Measurements from ENCODE around the gene CHST5. TPM values are rescaled to one million over a fixed set of nuclear protein-coding genes. Genes with fewer than 3 reads are reported as not detected.
A peak's percentile ranks its signal among the peaks of the same experiment; 100 is the strongest.

The CHST5 gene
- total and polyA plus RNA-seq, 9 of the 15 experiments (the other 6 are each of a cell fraction or from before 2014, with no cell fraction given) = 0.06 to 0.21 (median 0.14) TPM; not detected in 5

DNA sequence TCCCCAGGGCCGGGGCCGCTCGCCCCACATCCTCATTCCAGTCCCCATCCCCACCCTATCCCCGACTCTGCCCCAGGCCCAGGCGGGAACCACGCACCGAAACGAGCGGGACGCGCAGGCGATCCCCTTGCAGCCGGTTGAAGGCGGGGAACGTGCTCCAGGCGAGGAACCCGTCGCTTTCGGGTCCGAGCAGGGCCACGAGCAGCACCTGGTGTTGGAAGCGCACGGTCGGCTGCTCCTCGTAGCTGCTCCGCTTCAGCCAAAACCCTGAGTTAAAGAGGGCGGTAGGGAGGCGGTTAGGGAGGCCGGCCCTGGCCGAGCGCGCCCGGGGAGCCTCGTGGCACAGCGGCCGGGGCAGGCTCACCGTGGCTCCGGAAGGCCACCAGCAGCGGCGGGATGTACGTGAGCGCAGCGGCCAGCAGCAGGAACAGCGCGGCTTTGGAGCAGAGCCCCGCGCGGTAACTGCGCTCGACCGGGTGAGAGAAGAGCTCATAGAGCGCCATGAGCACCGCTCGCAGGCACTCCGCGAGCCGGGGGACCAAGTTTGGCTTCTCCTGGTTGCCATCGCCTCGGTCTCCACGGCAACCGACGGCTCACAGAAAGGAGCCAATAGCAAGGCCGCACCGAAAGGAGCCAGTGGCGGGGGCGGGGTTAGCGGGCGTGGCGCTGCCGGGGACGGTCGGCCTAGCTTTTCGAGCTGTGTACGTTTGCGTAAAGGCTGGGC lies 20.0 kb upstream of the CHST5 start, which contains the start of gene TMEM231 (continued):
- TF ChIP-seq ZZZ3 (IDR thresholded peaks at IDR 0.05) (no peak), ZNF324 (CRISPR knock-in tag; IDR thresholded peaks at IDR 0.05) (no peak), ZNF232 (CRISPR knock-in tag; IDR thresholded peaks at IDR 0.05) (no peak), SNRNP70 (optimal IDR thresholded peaks at IDR 0.05; ENCODE audit: low read depth, low read length) (no peak), CEBPG (CRISPR knock-in tag; IDR thresholded peaks at IDR 0.05) (no peak), CEBPG (tag; conservative IDR thresholded peaks at IDR 0.05 in 1 of 2, IDR thresholded peaks at IDR 0.05 in 1 of 2) (no peak), RFX5 (IDR thresholded peaks at IDR 0.05; ENCODE audit: low read depth, low read length) (peak; percentile 82), E2F6 (IDR thresholded peaks at IDR 0.05; ENCODE audit: borderline replicate concordance in 1 of 2, extremely low read depth in 1 of 2, insufficient read depth in 1 of 2, insufficient read length in 1 of 2, low read depth in 1 of 2, low read length in 1 of 2, poor library complexity in 1 of 2, severe bottlenecking in 1 of 2) (peak; percentile 72 to 92), XRCC3 (IDR thresholded peaks at IDR 0.05) (no peak), TRIM28 (IDR thresholded peaks at IDR 0.05) (no peak), CUX1 (CRISPR knock-in tag; IDR thresholded peaks at IDR 0.05) (no peak), ZNF23 (CRISPR knock-in tag; IDR thresholded peaks at IDR 0.05) (no peak), ZNF717 (CRISPR knock-in tag; IDR thresholded peaks at IDR 0.05) (no peak)
- TF ChIP-seq, protein P1, sequence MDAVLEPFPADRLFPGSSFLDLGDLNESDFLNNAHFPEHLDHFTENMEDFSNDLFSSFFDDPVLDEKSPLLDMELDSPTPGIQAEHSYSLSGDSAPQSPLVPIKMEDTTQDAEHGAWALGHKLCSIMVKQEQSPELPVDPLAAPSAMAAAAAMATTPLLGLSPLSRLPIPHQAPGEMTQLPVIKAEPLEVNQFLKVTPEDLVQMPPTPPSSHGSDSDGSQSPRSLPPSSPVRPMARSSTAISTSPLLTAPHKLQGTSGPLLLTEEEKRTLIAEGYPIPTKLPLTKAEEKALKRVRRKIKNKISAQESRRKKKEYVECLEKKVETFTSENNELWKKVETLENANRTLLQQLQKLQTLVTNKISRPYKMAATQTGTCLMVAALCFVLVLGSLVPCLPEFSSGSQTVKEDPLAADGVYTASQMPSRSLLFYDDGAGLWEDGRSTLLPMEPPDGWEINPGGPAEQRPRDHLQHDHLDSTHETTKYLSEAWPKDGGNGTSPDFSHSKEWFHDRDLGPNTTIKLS (IDR thresholded peaks at IDR 0.05; ENCODE audit: borderline replicate concordance, low read depth) = peak; percentile 53; the same call in 1 of the 2 replicates
- TF ChIP-seq, protein P2, sequence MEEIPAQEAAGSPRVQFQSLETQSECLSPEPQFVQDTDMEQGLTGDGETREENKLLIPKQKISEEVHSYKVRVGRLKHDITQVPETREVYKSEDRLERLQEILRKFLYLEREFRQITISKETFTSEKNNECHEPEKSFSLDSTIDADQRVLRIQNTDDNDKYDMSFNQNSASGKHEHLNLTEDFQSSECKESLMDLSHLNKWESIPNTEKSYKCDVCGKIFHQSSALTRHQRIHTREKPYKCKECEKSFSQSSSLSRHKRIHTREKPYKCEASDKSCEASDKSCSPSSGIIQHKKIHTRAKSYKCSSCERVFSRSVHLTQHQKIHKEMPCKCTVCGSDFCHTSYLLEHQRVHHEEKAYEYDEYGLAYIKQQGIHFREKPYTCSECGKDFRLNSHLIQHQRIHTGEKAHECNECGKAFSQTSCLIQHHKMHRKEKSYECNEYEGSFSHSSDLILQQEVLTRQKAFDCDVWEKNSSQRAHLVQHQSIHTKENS (CRISPR knock-in tag; IDR thresholded peaks at IDR 0.05) = no peak
- TF ChIP-seq, protein P3, sequence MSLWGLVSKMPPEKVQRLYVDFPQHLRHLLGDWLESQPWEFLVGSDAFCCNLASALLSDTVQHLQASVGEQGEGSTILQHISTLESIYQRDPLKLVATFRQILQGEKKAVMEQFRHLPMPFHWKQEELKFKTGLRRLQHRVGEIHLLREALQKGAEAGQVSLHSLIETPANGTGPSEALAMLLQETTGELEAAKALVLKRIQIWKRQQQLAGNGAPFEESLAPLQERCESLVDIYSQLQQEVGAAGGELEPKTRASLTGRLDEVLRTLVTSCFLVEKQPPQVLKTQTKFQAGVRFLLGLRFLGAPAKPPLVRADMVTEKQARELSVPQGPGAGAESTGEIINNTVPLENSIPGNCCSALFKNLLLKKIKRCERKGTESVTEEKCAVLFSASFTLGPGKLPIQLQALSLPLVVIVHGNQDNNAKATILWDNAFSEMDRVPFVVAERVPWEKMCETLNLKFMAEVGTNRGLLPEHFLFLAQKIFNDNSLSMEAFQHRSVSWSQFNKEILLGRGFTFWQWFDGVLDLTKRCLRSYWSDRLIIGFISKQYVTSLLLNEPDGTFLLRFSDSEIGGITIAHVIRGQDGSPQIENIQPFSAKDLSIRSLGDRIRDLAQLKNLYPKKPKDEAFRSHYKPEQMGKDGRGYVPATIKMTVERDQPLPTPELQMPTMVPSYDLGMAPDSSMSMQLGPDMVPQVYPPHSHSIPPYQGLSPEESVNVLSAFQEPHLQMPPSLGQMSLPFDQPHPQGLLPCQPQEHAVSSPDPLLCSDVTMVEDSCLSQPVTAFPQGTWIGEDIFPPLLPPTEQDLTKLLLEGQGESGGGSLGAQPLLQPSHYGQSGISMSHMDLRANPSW (CRISPR knock-in tag; IDR thresholded peaks at IDR 0.05) = peak; percentile 75; the same call in 1 of the 2 replicates

All from K562 (cell line).